ENCODE results near the gene COMT. TPM values are rescaled to one million over a fixed set of nuclear protein-coding genes. Genes with fewer than 3 reads are reported as not detected.

The COMT gene
- total RNA-seq, 1 donor from 2014 or later = 221 TPM

DNA sequence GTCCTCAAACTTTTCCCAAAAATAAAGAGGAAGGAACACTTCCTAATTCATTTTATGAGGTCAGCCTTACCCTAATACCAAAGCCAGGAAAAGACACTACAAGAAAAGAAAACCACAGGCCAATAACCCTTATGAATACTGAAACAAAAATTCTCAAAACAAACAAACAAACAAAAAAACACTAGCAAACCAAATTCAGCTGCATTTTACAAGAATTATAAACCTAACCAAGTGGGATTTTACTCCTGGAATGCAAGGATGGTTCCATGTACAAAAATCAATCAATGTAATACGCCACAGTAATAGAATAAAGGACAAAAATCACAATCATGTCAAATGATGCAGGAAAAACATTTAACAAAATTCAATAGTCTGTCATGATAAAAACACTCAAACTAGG lies 61.7 kb downstream of the COMT start:
- no peak for DNase-seq (ENCODE audit: low read depth)

DNA sequence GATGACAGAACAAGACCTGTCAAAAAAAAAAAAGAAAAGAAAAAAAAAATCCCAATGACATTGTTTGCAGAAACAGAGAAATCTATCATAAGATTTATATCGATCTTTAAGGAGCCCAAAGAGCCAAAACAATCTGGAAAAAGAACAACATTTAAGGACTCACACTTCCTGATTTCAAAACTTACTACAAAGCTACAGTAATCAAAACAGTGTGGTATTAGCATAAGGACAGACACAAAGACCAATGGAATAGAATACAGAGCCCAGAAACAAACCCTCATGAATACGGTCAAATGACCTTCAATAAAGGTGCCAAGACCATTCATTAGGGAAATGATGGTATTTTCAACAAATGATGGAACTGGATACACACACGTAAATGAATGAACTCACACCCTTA lies 62.9 kb downstream of the COMT start:
- Histone ChIP-seq H3K36me3 (ENCODE audit: control insufficient read depth, insufficient read depth, low read length) (no peaks in the 10 kb centered on the region), H3K27me3 (ENCODE audit: control insufficient read depth, insufficient read depth, low read length) (no peaks in the 10 kb centered on the region), H3K4me3 (ENCODE audit: low read depth, low read length) (no peak overlapping the region)
- TF ChIP-seq, protein P1, sequence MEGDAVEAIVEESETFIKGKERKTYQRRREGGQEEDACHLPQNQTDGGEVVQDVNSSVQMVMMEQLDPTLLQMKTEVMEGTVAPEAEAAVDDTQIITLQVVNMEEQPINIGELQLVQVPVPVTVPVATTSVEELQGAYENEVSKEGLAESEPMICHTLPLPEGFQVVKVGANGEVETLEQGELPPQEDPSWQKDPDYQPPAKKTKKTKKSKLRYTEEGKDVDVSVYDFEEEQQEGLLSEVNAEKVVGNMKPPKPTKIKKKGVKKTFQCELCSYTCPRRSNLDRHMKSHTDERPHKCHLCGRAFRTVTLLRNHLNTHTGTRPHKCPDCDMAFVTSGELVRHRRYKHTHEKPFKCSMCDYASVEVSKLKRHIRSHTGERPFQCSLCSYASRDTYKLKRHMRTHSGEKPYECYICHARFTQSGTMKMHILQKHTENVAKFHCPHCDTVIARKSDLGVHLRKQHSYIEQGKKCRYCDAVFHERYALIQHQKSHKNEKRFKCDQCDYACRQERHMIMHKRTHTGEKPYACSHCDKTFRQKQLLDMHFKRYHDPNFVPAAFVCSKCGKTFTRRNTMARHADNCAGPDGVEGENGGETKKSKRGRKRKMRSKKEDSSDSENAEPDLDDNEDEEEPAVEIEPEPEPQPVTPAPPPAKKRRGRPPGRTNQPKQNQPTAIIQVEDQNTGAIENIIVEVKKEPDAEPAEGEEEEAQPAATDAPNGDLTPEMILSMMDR (IDR thresholded peaks at IDR 0.05; ENCODE audit: insufficient read depth, low read length, severe bottlenecking) = no peak
- FAIRE-seq = no peak
- no peak for DNase-seq (ENCODE audit: low read depth)

More for the DNA sequence above, 61.7 kb downstream of the COMT start:
- H3K27me3 ChIP-seq (ENCODE audit: control insufficient read depth, insufficient read depth, low read length) = no peaks in the 10 kb centered on the region
- no peak for FAIRE-seq
- no peaks in the 10 kb centered on the region for H3K36me3 ChIP-seq (ENCODE audit: control insufficient read depth, insufficient read depth, low read length)
- TF ChIP-seq, protein P1 (IDR thresholded peaks at IDR 0.05; ENCODE audit: insufficient read depth, low read length, severe bottlenecking) = no peak
- no peak overlapping the region for H3K4me3 ChIP-seq (ENCODE audit: low read depth, low read length)

DNA sequence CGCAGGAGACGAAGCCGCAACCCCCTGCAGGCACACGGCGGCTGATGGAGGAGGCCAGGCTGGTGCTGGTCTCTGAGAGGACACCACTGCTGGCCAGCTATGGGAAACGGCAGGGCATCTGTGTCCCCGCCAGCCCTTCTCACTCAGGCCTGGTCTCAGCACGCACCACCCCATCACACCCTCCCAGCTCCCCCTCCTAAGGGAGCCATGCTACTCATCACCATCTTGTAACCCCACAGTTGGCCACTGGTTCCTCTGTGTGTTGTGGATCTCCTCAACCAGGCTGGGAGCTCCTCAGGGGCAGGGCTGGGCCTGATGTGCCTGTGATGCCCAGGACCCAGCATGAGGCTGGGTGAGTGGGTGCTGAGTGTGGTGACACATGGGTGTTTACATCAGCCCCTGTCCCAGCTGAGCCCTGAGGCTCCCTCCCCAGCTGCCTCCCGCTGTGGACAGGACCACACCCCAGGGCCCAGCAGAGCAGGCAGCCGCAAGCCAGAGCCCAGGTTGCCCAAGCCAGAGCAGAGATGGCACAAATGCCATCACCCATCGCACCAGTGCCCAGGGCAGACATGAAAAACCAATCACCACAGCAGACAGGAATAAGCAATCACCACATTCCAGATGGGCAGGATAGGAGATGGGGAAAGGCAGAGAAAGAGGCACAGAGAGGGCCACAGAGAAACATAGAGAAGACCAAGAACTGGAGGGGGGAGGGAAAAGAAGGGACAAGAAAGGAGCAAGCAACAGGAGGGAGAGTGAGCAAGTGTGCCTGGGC lies 66.8 kb downstream of the COMT start:
- Histone ChIP-seq H3K36me3 (ENCODE audit: control insufficient read depth, insufficient read depth, low read length) (no peaks in the 10 kb centered on the region), H3K4me3 (ENCODE audit: low read depth, low read length) (no peak overlapping the region), H3K27me3 (ENCODE audit: control insufficient read depth, insufficient read depth, low read length) (no peaks in the 10 kb centered on the region)
- DNase-seq (ENCODE audit: low read depth) = no peak
- FAIRE-seq = peak; percentile 28
- TF ChIP-seq, protein P1 (IDR thresholded peaks at IDR 0.05; ENCODE audit: insufficient read depth, low read length, severe bottlenecking) = no peak

DNA sequence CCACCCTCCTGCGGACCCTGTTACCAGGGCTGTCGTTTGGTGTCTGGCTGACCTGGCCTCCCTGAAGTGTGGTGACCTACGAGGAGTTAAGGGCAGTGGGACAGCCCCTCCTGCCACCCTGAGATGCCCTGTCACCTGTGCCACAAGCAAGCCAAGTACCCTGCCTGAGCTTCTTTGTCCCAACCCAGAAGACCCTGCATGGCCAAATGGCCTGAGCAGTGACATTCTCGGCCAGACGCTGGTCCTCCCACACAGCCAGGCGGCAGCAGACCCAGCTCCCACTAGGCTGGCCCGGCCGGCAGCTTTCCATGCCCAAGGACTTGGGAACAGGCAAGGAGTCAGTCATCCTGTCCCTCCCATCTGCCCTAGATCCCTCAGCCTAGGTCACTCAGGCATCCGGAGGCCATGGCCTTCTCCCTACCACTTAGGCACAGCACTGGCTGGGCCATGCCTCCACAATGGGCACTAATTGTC lies 67.5 kb downstream of the COMT start:
- no peak for FAIRE-seq
- DNase-seq (ENCODE audit: low read depth) = no peak
- Histone ChIP-seq H3K36me3 (ENCODE audit: control insufficient read depth, insufficient read depth, low read length) (no peaks in the 10 kb centered on the region), H3K27me3 (ENCODE audit: control insufficient read depth, insufficient read depth, low read length) (no peaks in the 10 kb centered on the region), H3K4me3 (ENCODE audit: low read depth, low read length) (no peak overlapping the region)
- TF ChIP-seq, protein P1 (IDR thresholded peaks at IDR 0.05; ENCODE audit: insufficient read depth, low read length, severe bottlenecking) = no peak

DNA sequence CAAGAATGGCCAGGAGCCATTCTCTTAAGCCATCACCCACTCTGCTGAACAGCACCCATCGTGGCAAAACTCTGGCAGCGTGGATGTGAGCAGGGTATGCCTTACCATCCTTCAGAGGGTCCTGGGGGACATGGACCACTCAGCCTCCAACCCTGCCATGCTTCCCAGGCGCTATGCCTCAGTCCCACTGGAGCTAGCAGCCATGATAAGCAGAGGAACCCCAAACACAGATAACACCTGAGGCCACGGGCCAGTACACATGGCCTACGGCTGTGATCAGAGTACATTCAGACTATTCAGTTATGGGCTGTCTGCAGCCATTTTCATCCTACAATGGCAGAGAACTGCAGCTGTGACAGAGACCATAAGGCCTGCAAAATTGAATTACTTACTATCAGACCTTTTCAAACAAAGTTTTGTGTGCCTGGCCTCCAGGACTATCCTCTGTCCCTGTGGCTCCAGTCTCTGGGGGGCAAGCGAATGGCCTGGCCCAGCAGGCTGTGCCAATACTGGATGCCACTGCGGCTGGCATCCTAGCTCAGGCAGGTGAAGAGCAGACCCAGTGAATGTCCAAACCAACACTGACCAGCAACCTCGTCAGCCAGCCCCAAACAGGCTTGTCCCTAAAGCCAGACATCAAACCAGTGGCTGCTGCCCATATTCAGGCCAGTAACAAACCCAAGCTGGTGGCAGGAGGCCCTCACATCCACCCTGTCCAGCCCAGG lies 68.2 kb downstream of the COMT start:
- DNase-seq (ENCODE audit: low read depth) (no peak), FAIRE-seq (peak; percentile 43)
- no peaks in the 10 kb centered on the region for H3K27me3 ChIP-seq (ENCODE audit: control insufficient read depth, insufficient read depth, low read length)
- no peaks in the 10 kb centered on the region for H3K36me3 ChIP-seq (ENCODE audit: control insufficient read depth, insufficient read depth, low read length)
- H3K4me3 ChIP-seq (ENCODE audit: low read depth, low read length) = no peak overlapping the region
- TF ChIP-seq, protein P1 (IDR thresholded peaks at IDR 0.05; ENCODE audit: insufficient read depth, low read length, severe bottlenecking) = no peak
